Lung (tissue), 12 donors: ENCODE data around the gene PTCD3. TPM values are rescaled to one million over a fixed set of nuclear protein-coding genes. Genes with fewer than 3 reads are reported as not detected.

Source experiments
- ATAC-seq: fragments of 200-7000 bp; cut with Tn5 transposase; one replicate; pipeline ENCODE4 v1.9.1; 2020; ENCODE audit warnings: moderate number of reproducible peaks; ENCODE audit not compliant: insufficient read depth, low FRiP score
- DNase-seq, 3 donors: peaks; one replicate each; pipeline ENCODE4 v3.0.0-alpha.2; 2013 to 2017
- H3K27ac ChIP-seq, 2 donors: one replicate each; pipeline ENCODE4 v1.5.1; 2013; ENCODE audit warnings: mild to moderate bottlenecking in 2 of 2, moderate library complexity in 2 of 2, control low read depth in 1 of 2, inconsistent platforms in 1 of 2, low read depth in 1 of 2, low read length in 1 of 2
- H3K27me3 ChIP-seq, 3 donors: one replicate each; pipeline ENCODE4 v1.5.1; 2013; ENCODE audit warnings: low read length in 2 of 3; ENCODE audit not compliant: control insufficient read depth in 3 of 3, insufficient read depth in 3 of 3
- H3K36me3 ChIP-seq, 4 donors: one replicate each; pipeline ENCODE4 v1.5.1; 2013; ENCODE audit warnings: low read length in 4 of 4, mild to moderate bottlenecking in 1 of 4, moderate library complexity in 1 of 4; ENCODE audit not compliant: control insufficient read depth in 4 of 4, insufficient read depth in 4 of 4
- H3K4me1 ChIP-seq, 5 donors: one replicate each; pipeline ENCODE4 v1.5.1; 2013; ENCODE audit warnings: low read length in 5 of 5, mild to moderate bottlenecking in 2 of 5, moderate library complexity in 1 of 5; ENCODE audit not compliant: control insufficient read depth in 5 of 5, insufficient read depth in 5 of 5
- H3K4me3 ChIP-seq: one replicate; pipeline ENCODE4 v1.5.1; 2013; ENCODE audit warnings: mild to moderate bottlenecking, control low read depth, moderate library complexity
- H3K9ac ChIP-seq, 2 donors: one replicate each; pipeline ENCODE4 v1.5.1; 2013; ENCODE audit warnings: low read length in 2 of 2, control low read depth in 1 of 2; ENCODE audit not compliant: insufficient read depth in 1 of 2
- H3K9me3 ChIP-seq, 4 donors: one replicate each; pipeline ENCODE4 v1.5.1; 2013; ENCODE audit warnings: low read length in 3 of 4, mild to moderate bottlenecking in 1 of 4, moderate library complexity in 1 of 4; ENCODE audit not compliant: control insufficient read depth in 4 of 4, insufficient read depth in 3 of 4
- CTCF ChIP-seq: IDR thresholded peaks from 2 replicates; pipeline ENCODE4 v1.5.1; 2012; ENCODE audit warnings: mild to moderate bottlenecking; ENCODE audit errors: control extremely low read depth, extremely low read depth
- WGBS, 2 donors: extraction: QIAGEN DNeasy Blood & Tissue Kit; methylation state at CpG; one replicate each; pipeline ENCODE4 v1.1.7; 2013; 5-methylcytosine and 5-hydroxymethylcytosine counted together
- polyA plus RNA-seq, 2 donors: library from polyadenylated mRNA; stranded (reverse); fragments of 200-250 nt; gene quantifications; one replicate each; pipeline ENCODE4 v1.2.1, GENCODE V29; 2013
- total RNA-seq, 2 donors: library from RNA; depleted of rRNA in 1 of 2; stranded (reverse); fragments of >200 nt in 1 of 2; gene quantifications; one replicate each; pipeline ENCODE4 v1.2.1, GENCODE V29; 2014 to 2021
- donor health status: control.
- donor health status: control.
- donor health status: Bipolar disorder and iron deficiency.
- donor health status: healthy.
- donor health status: DM: yes; HTN: yes; CAD: no.

The PTCD3 gene
- total and polyA plus RNA-seq, 4 donors = 22.7 to 172 (median 44.3) TPM

GRCh38 chr2:86097114-86097896, 8.7 kb upstream of the PTCD3 start:
- Histone ChIP-seq H3K27ac (no peak overlapping the region), H3K36me3 (peaks cover 12 to 39% (median 18%) of the 10 kb centered on the region in 4 donors), H3K9ac (no peak overlapping the region), H3K9me3 (no peaks in the 10 kb centered on the region), H3K27me3 (no peaks in the 10 kb centered on the region), H3K4me3 (no peak overlapping the region), H3K4me1 (no peaks in the 10 kb centered on the region)
- TF ChIP-seq CTCF = no peak
- ATAC-seq (no peak), DNase-seq (no peak)
- 92 to 94% methylated on average over 3 of the region's 3 CpGs for WGBS, 2 donors

- no peak overlapping the region for H3K27ac ChIP-seq
- 95 to 97% methylated on average over 1 of the region's 1 CpG for WGBS, 2 donors
- no peak for ATAC-seq
These were observed 8.1 kb upstream of the PTCD3 start for GRCh38 chr2:86097913-86098312.

GRCh38 chr2:86102157-86102556, 3.9 kb upstream of the PTCD3 start:
- H3K4me3 ChIP-seq = no peak overlapping the region
- H3K27ac ChIP-seq = no peak overlapping the region
- peaks cover 10 to 28% (median 13%) of the 10 kb centered on the region in 4 donors for H3K36me3 ChIP-seq
- TF ChIP-seq CTCF = no peak
- no peaks in the 10 kb centered on the region for H3K9me3 ChIP-seq
- DNase-seq (no peak), ATAC-seq (no peak)
- no peak overlapping the region for H3K9ac ChIP-seq
- no peaks in the 10 kb centered on the region for H3K27me3 ChIP-seq
- peaks cover 0 to 16% (median 5%) of the 10 kb centered on the region in 5 donors for H3K4me1 ChIP-seq

More at GRCh38 chr2:86097913-86098312, 8.1 kb upstream of the PTCD3 start:
- H3K9me3 ChIP-seq = no peaks in the 10 kb centered on the region
- peaks cover 16 to 41% (median 19%) of the 10 kb centered on the region in 4 donors for H3K36me3 ChIP-seq
- TF ChIP-seq CTCF = no peak
- DNase-seq = no peak
- H3K4me3 ChIP-seq = no peak overlapping the region
- H3K4me1 ChIP-seq = no peaks in the 10 kb centered on the region
- H3K9ac ChIP-seq = no peak overlapping the region
- no peaks in the 10 kb centered on the region for H3K27me3 ChIP-seq
